B cell (primary cell): Measurements from ENCODE around the gene RPAP2. TPM values are rescaled to one million over a fixed set of nuclear protein-coding genes. Genes with fewer than 3 reads are reported as not detected.
A peak's percentile ranks its signal among the peaks of the same experiment; 100 is the strongest.
"Not testable (repeated sequence)": the region's sequence is repeated elsewhere in the genome, so short reads cannot be mapped to it uniquely, and the experiment has no call there.

ENCODE experiments used
- ATAC-seq: fragments of 200-7000 bp; cut with Tn5 transposase; one replicate; pipeline ENCODE4 v1.10.0; 2021; ENCODE audit warnings: low read depth, mild to moderate bottlenecking, moderate number of reproducible peaks, moderate library complexity
- CTCF ChIA-PET: fragments of 350-600 bp; sonication (Branson Sonifier 250); formaldehyde crosslinking; loops from one replicate; lab custom pipeline; 2021; ENCODE audit warnings: antibody characterized with exemption, inconsistent platforms; lab: Charles Lee
- POLR2A ChIA-PET: fragments of 350-600 bp; sonication (Branson Sonifier 250); formaldehyde crosslinking; loops from one replicate; lab custom pipeline; 2021; ENCODE audit warnings: antibody characterized with exemption; lab: Charles Lee
- DNase-seq: peaks from one replicate; pipeline ENCODE4 v3.0.0; 2013
- H2AFZ ChIP-seq: 2 replicates; pipeline ENCODE4 v1.6.1; 2012; ENCODE audit warnings: mild to moderate bottlenecking, low read depth, low read length; ENCODE audit not compliant: insufficient read depth, poor library complexity, severe bottlenecking
- H3K27ac ChIP-seq, 2 donors: 1 replicate in 1 of 2; 2 replicates in 1 of 2; pipeline ENCODE4 v1.5.1; 2012 to 2013; ENCODE audit warnings: low read length in 2 of 2, mild to moderate bottlenecking in 2 of 2, moderate library complexity in 1 of 2
- H3K27me3 ChIP-seq, 4 experiments: fragments of 200-600 bp in 1 of 4; sonication (generic) in 1 of 4; replicated peaks in 1 of 4; 1 replicate in 2 of 4; 2 replicates in 2 of 4; pipeline versions ENCODE4 v1.6.1 to v1.7.0; 2013 to 2016; ENCODE audit warnings: low read length in 3 of 4, mild to moderate bottlenecking in 2 of 4, mixed read lengths in 1 of 4, moderate library complexity in 1 of 4; ENCODE audit not compliant: insufficient read depth in 4 of 4, control insufficient read depth in 3 of 4; ENCODE audit errors: control extremely low read depth in 1 of 4
- H3K36me3 ChIP-seq, 2 experiments: replicated peaks in 1 of 2; 1 replicate in 1 of 2; 2 replicates in 1 of 2; pipeline versions ENCODE4 v1.6.1 to v1.7.1; 2013; ENCODE audit warnings: low read length in 1 of 2; ENCODE audit not compliant: insufficient read depth in 2 of 2, control insufficient read depth in 1 of 2; ENCODE audit errors: control extremely low read depth in 1 of 2, extremely low read depth in 1 of 2
- H3K4me1 ChIP-seq, 2 donors: fragments of 200-600 bp in 1 of 2; sonication (generic) in 1 of 2; 1 replicate in 1 of 2; 2 replicates in 1 of 2; pipeline versions ENCODE4 v1.5.1 to v1.6.1; 2013 to 2017; ENCODE audit warnings: low read length in 2 of 2; ENCODE audit not compliant: control insufficient read depth in 2 of 2, insufficient read depth in 2 of 2
- H3K4me2 ChIP-seq: replicated peaks from 2 replicates; pipeline ENCODE3; 2012; ENCODE audit warnings: mild to moderate bottlenecking, low read depth, low read length; ENCODE audit not compliant: poor library complexity, severe bottlenecking
- H3K4me3 ChIP-seq, 5 experiments: fragments of 200-600 bp in 1 of 5; sonication (generic) in 1 of 5; 1 replicate in 3 of 5; 2 replicates in 2 of 5; pipeline versions ENCODE4 v1.5.1 to v1.7.0; 2011 to 2016; ENCODE audit warnings: low read length in 4 of 5, mild to moderate bottlenecking in 4 of 5, low read depth in 2 of 5, control low read depth in 1 of 5, moderate library complexity in 1 of 5; ENCODE audit not compliant: insufficient read depth in 1 of 5; ENCODE audit errors: control extremely low read depth in 1 of 5, extremely low read depth in 1 of 5
- H3K79me2 ChIP-seq: fragments of 200-600 bp; sonication (generic); one replicate; pipeline ENCODE4 v1.6.0; 2016; ENCODE audit warnings: low read length; ENCODE audit not compliant: control insufficient read depth, insufficient read depth
- H3K9ac ChIP-seq: fragments of 200-600 bp; sonication (generic); 2 replicates; pipeline ENCODE4 v1.6.1; 2017; ENCODE audit warnings: mild to moderate bottlenecking, low read length, moderate library complexity
- H3K9me3 ChIP-seq, 3 donors: one replicate each; pipeline versions ENCODE4 v1.6.1 to v1.7.1; 2013; ENCODE audit warnings: low read length in 2 of 3; ENCODE audit not compliant: control insufficient read depth in 2 of 3, insufficient read depth in 1 of 3; ENCODE audit errors: control extremely low read depth in 1 of 3
- H4K20me1 ChIP-seq: 2 replicates; pipeline ENCODE4 v1.6.0; 2012; ENCODE audit warnings: mild to moderate bottlenecking, low read length; ENCODE audit not compliant: insufficient read depth, control insufficient read depth, poor library complexity, severe bottlenecking
- H3K27ac Mint-ChIP-seq: one replicate; pipeline ENCODE4 v1.8.0; 2021; ENCODE audit warnings: mixed read lengths
- H3K27me3 Mint-ChIP-seq: one replicate; pipeline ENCODE4 v1.8.0; 2021; ENCODE audit warnings: mixed read lengths
- H3K4me1 Mint-ChIP-seq: one replicate; pipeline ENCODE4 v1.8.0; 2021; ENCODE audit warnings: mixed read lengths
- H3K4me3 Mint-ChIP-seq: one replicate; pipeline ENCODE4 v1.8.0; 2021; ENCODE audit warnings: mixed read lengths
- H3K9me3 Mint-ChIP-seq: one replicate; pipeline ENCODE4 v1.8.0; 2022; ENCODE audit warnings: mixed read lengths; ENCODE audit not compliant: insufficient read depth
- EZH2 ChIP-seq: IDR thresholded peaks from 2 replicates; pipeline ENCODE4 v1.6.1; 2012; ENCODE audit warnings: borderline replicate concordance, low read depth, mild to moderate bottlenecking, moderate library complexity, low read length; ENCODE audit not compliant: insufficient read depth, poor library complexity, severe bottlenecking
- WGBS: methylation state at CpG from one replicate; pipeline ENCODE4 v1.1.5; 2013; ENCODE audit warnings: missing lambda C conversion rate; ENCODE audit not compliant: insufficient coverage; 5-methylcytosine and 5-hydroxymethylcytosine counted together
- intact Hi-C: fragments of 100-400 bp; cut with micrococcal nuclease; formaldehyde crosslinking; loops from one replicate; pipeline ENCODE4 v1.10.0; 2022
- polyA plus RNA-seq: library from polyadenylated mRNA; depleted of rRNA; stranded (reverse); fragments of >200 nt; gene quantifications from 2 replicates; pipeline ENCODE4 v1.2.3, GENCODE V29; 2012
- total RNA-seq, 2 donors: library from RNA; stranded (reverse); fragments of 120-200 nt in 1 of 2; gene quantifications; 1 replicate in 1 of 2; 2 replicates in 1 of 2; pipeline versions ENCODE4 v1.2.3 to v1.2.4, GENCODE V29; 2013 to 2022
- TF ChIP-seq, protein P1 (sequence below): fragments of 200-600 bp; IDR thresholded peaks from one replicate; pipeline ENCODE4 v1.8.0; 2022; ENCODE audit warnings: antibody characterized with exemption, mild to moderate bottlenecking

The RPAP2 gene
- total and polyA plus RNA-seq, 2 donors (not counting 1 experiment from before 2014, with no cell fraction given) = 6.3 to 31.6 TPM

DNA sequence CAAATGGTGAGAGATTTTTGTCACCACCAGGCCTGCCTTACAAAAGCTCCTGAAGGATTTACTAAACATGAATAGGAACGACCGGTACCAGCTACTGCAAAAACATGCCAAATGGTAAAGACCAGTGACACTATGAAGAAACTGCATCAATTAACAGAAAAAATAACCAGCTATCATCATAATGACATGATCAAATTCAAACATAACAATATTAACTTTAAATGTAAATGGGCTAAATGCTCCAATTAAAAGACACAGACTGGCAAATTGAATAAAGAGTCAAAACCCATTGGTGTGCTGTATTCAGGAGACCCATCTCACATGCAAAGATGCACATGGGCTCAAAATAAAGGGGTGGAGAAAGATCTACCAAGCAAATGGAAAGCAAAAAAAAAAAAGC lies 17.4 kb upstream of the RPAP2 start:
- CTCF ChIA-PET, H3K4me3 Mint-ChIP-seq, H3K27ac Mint-ChIP-seq, H3K4me2 ChIP-seq, H2AFZ ChIP-seq, H3K27ac ChIP-seq, ATAC-seq, H3K79me2 ChIP-seq, H3K9me3 ChIP-seq, H3K9me3 Mint-ChIP-seq, POLR2A ChIA-PET, intact Hi-C loops, H3K27me3 ChIP-seq, H3K4me1 ChIP-seq, H4K20me1 ChIP-seq, H3K27me3 Mint-ChIP-seq, DNase-seq, H3K4me3 ChIP-seq, H3K9ac ChIP-seq, H3K4me1 Mint-ChIP-seq: not testable (repeated sequence)
- H3K36me3 ChIP-seq = peaks cover 0 to 25% of the 10 kb centered on the region in 2 experiments
- WGBS = 100% methylated on average over 2 of the region's 2 CpGs

DNA sequence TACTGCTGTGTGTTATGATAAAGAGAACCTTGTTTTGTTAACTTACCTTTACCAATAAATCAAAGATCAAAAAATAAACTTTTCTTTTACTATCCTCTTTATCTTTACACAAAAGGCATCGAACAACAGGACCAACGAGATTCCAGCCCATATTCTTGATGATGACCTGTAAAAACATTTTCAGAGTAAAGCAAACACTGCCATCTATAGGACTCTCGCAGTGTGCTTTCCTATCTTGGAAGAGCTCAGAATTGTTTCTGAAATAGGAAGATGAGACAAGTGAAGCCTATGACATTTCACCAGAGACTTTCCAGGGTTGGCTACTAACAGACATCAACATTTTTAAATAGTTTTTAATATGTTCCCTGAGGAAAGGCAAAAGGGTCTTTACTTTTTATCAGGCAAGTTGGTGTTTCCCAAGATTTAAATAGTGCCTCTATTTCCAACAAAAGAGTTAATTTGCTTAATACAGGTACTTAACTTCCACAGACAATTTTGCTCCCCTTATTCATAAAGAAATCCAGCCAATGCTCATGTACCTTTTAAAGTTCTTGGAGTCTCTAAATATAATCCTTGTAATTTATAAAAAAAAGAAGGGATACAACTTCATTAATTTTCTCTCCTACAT lies 7.4 kb upstream of the RPAP2 start:
- DNase-seq (peak; percentile 20), ATAC-seq (no peak)
- Histone ChIP-seq H3K27me3 (no peaks in the 10 kb centered on the region), H3K4me3 (no peak overlapping the region), H3K9me3 (no peaks in the 10 kb centered on the region), H3K27ac (no peak overlapping the region), H3K4me2 (no peak overlapping the region), H2AFZ (no peak overlapping the region), H3K36me3 (peaks cover 5 to 30% of the 10 kb centered on the region in 2 experiments), H3K9ac (no peak overlapping the region), H3K4me1 (no peaks in the 10 kb centered on the region), H3K79me2 (peaks cover 7% of the 10 kb centered on the region), H4K20me1 (no peaks in the 10 kb centered on the region)
- TF ChIP-seq EZH2 = no peak
- TF ChIP-seq, protein P1, sequence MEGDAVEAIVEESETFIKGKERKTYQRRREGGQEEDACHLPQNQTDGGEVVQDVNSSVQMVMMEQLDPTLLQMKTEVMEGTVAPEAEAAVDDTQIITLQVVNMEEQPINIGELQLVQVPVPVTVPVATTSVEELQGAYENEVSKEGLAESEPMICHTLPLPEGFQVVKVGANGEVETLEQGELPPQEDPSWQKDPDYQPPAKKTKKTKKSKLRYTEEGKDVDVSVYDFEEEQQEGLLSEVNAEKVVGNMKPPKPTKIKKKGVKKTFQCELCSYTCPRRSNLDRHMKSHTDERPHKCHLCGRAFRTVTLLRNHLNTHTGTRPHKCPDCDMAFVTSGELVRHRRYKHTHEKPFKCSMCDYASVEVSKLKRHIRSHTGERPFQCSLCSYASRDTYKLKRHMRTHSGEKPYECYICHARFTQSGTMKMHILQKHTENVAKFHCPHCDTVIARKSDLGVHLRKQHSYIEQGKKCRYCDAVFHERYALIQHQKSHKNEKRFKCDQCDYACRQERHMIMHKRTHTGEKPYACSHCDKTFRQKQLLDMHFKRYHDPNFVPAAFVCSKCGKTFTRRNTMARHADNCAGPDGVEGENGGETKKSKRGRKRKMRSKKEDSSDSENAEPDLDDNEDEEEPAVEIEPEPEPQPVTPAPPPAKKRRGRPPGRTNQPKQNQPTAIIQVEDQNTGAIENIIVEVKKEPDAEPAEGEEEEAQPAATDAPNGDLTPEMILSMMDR = peak; percentile 52
- Mint-ChIP-seq H3K9me3 (no peaks in the 10 kb centered on the region), H3K27me3 (no peaks in the 10 kb centered on the region), H3K4me1 (peaks cover 4% of the 10 kb centered on the region), H3K4me3 (no peak overlapping the region), H3K27ac (no peak overlapping the region)
- CTCF ChIA-PET = interaction anchor here (0.7 to 2.1 kb wide), 6 partner anchors 11 to 1007 kb away, joined by 3 to 11 read pairs (median 4); no protein-coding TSS in a partner anchor
- intact Hi-C loops = loop anchor here (2.0 kb wide), 1 partner anchor 1009 kb away; no protein-coding TSS in a partner anchor
- WGBS = no CpG with 5 or more reads among the region's 3 CpGs
- POLR2A ChIA-PET = no interaction called here
